B cell (primary cell): ENCODE measurements around the gene CXCL8.

Source experiments
- EZH2 ChIP-seq: IDR thresholded peaks from 2 replicates; pipeline ENCODE4 v1.6.1; 2012; ENCODE audit warnings: borderline replicate concordance, low read depth, mild to moderate bottlenecking, moderate library complexity, low read length; ENCODE audit not compliant: insufficient read depth, poor library complexity, severe bottlenecking
- TF ChIP-seq, protein P1 (sequence below): fragments of 200-600 bp; IDR thresholded peaks from one replicate; pipeline ENCODE4 v1.8.0; 2022; ENCODE audit warnings: antibody characterized with exemption, mild to moderate bottlenecking

DNA sequence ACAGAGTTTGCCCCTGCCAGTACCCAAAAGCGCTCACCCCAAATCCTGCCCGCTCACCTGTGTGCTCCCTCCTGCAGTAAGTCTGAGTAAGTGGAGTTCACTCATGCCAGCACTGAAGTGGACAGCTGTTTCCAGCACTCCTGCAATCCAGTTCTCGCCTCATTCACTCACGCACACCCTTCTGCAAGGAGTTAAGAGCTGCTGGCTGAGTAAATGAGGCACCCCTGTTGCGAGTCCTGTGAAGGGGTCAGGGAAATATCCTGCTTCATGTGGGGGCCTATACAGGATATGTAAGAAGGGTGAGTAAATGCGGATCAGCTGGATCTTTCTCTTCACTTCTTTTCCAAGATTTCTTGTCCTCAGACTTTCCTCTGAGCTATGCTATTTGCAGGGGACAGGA lies 23.5 kb downstream of the CXCL8 start:
- TF ChIP-seq, protein P1, sequence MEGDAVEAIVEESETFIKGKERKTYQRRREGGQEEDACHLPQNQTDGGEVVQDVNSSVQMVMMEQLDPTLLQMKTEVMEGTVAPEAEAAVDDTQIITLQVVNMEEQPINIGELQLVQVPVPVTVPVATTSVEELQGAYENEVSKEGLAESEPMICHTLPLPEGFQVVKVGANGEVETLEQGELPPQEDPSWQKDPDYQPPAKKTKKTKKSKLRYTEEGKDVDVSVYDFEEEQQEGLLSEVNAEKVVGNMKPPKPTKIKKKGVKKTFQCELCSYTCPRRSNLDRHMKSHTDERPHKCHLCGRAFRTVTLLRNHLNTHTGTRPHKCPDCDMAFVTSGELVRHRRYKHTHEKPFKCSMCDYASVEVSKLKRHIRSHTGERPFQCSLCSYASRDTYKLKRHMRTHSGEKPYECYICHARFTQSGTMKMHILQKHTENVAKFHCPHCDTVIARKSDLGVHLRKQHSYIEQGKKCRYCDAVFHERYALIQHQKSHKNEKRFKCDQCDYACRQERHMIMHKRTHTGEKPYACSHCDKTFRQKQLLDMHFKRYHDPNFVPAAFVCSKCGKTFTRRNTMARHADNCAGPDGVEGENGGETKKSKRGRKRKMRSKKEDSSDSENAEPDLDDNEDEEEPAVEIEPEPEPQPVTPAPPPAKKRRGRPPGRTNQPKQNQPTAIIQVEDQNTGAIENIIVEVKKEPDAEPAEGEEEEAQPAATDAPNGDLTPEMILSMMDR: no peak
- TF ChIP-seq EZH2: no peak
